ENCODE data around the gene CERS4. TPM values are rescaled to one million over a fixed set of nuclear protein-coding genes. Genes with fewer than 3 reads are reported as not detected.

Gene CERS4
- total and polyA plus RNA-seq, 10 of the 15 experiments (the other 5 are each of a cell fraction or from before 2014, with no cell fraction given): 0.34 to 62.1 (median 20.7) TPM

- TF ChIP-seq, protein P1, sequence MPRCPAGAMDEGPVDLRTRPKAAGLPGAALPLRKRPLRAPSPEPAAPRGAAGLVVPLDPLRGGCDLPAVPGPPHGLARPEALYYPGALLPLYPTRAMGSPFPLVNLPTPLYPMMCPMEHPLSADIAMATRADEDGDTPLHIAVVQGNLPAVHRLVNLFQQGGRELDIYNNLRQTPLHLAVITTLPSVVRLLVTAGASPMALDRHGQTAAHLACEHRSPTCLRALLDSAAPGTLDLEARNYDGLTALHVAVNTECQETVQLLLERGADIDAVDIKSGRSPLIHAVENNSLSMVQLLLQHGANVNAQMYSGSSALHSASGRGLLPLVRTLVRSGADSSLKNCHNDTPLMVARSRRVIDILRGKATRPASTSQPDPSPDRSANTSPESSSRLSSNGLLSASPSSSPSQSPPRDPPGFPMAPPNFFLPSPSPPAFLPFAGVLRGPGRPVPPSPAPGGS (IDR thresholded peaks at IDR 0.05; ENCODE audit: borderline replicate concordance, insufficient read depth, low read depth, low read length, poor library complexity, severe bottlenecking): no peak
- TF ChIP-seq ZNF217 (IDR thresholded peaks at IDR 0.05) (no peak), MLLT1 (IDR thresholded peaks at IDR 0.05) (0 out of 2 replicates have a peak, but pooled peaks have one; percentile 24), SREBF2 (IDR thresholded peaks at IDR 0.05; ENCODE audit: low read length) (no peak), YBX1 (IDR thresholded peaks at IDR 0.05) (no peak), CREB1 (IDR thresholded peaks at IDR 0.05; ENCODE audit: low read depth) (no peak), NBN (IDR thresholded peaks at IDR 0.05) (peak; percentile 38; the same call in 1 of the 2 replicates), NR2F1 (conservative IDR thresholded peaks at IDR 0.05) (peak; percentile 58; the same call in 1 of the 2 replicates), RFX5 (IDR thresholded peaks at IDR 0.05; ENCODE audit: low read depth, low read length) (no peak), SP1 (IDR thresholded peaks at IDR 0.05; ENCODE audit: low read depth, low read length) (no peak), BCL11A (IDR thresholded peaks at IDR 0.05; ENCODE audit: low read depth, low read length) (no peak), CUX1 (IDR thresholded peaks at IDR 0.05; ENCODE audit: insufficient replicate concordance, low read depth, low read length) (no peak), EP300 (IDR thresholded peaks at IDR 0.05; ENCODE audit: borderline replicate concordance in 1 of 2, control insufficient read depth in 1 of 2, low read depth in 2 of 2, low read length in 2 of 2) (no peak), GABPA (IDR thresholded peaks at IDR 0.05; ENCODE audit: low read depth) (no peak)
- TF ChIP-seq, protein P2, sequence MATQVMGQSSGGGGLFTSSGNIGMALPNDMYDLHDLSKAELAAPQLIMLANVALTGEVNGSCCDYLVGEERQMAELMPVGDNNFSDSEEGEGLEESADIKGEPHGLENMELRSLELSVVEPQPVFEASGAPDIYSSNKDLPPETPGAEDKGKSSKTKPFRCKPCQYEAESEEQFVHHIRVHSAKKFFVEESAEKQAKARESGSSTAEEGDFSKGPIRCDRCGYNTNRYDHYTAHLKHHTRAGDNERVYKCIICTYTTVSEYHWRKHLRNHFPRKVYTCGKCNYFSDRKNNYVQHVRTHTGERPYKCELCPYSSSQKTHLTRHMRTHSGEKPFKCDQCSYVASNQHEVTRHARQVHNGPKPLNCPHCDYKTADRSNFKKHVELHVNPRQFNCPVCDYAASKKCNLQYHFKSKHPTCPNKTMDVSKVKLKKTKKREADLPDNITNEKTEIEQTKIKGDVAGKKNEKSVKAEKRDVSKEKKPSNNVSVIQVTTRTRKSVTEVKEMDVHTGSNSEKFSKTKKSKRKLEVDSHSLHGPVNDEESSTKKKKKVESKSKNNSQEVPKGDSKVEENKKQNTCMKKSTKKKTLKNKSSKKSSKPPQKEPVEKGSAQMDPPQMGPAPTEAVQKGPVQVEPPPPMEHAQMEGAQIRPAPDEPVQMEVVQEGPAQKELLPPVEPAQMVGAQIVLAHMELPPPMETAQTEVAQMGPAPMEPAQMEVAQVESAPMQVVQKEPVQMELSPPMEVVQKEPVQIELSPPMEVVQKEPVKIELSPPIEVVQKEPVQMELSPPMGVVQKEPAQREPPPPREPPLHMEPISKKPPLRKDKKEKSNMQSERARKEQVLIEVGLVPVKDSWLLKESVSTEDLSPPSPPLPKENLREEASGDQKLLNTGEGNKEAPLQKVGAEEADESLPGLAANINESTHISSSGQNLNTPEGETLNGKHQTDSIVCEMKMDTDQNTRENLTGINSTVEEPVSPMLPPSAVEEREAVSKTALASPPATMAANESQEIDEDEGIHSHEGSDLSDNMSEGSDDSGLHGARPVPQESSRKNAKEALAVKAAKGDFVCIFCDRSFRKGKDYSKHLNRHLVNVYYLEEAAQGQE (IDR thresholded peaks at IDR 0.05; ENCODE audit: low read depth, low read length): no peak
These were observed 850 bp upstream of the CERS4 start (continued) for GRCh38 chr19:8208119-8208921.
